ENCODE measurements around the gene DLGAP4. TPM values are rescaled to one million over a fixed set of nuclear protein-coding genes. Genes with fewer than 3 reads are reported as not detected.

DLGAP4 gene
- total RNA-seq, 2 experiments from 2014 or later: 40.2 to 44.2 TPM

GRCh38 chr20:36455972-36456625 is 150.0 kb downstream of the DLGAP4 start:
- H3K27me3 Mint-ChIP-seq: peaks cover 4% of the 10 kb centered on the region
- H3K36me3 Mint-ChIP-seq (ENCODE audit: low read depth): no peaks in the 10 kb centered on the region
- POLR2A ChIA-PET: no interaction called here

GRCh38 chr20:36460648-36461599 is 154.8 kb downstream of the DLGAP4 start:
- ChIA-PET POLR2A (interaction anchor here (0.9 to 1.4 kb wide), 5 partner anchors 11 to 145 kb away, joined by 3 to 8 read pairs (median 5); partner anchors contain the start of gene RAB5IF), CTCF (no interaction called here)
- peaks cover 48% of the 10 kb centered on the region for H3K4me1 Mint-ChIP-seq
- DNase-seq: peak; percentile 93
- peak overlapping the region; percentile 40 for H3K4me3 Mint-ChIP-seq
- H3K9me3 Mint-ChIP-seq: no peaks in the 10 kb centered on the region
- no peaks in the 10 kb centered on the region for H3K27me3 Mint-ChIP-seq
- peak overlapping the region; percentile 36 for H3K27ac Mint-ChIP-seq
- H3K36me3 Mint-ChIP-seq (ENCODE audit: low read depth): peaks cover 6% of the 10 kb centered on the region

More at GRCh38 chr20:36455972-36456625, 150.0 kb downstream of the DLGAP4 start:
- H3K9me3 Mint-ChIP-seq: no peaks in the 10 kb centered on the region
- no peak overlapping the region for H3K4me3 Mint-ChIP-seq
- H3K27ac Mint-ChIP-seq: no peak overlapping the region
- peaks cover 9% of the 10 kb centered on the region for H3K4me1 Mint-ChIP-seq
- DNase-seq: no peak
- CTCF ChIA-PET: no interaction called here

- H3K36me3 Mint-ChIP-seq (ENCODE audit: low read depth): peaks cover 6% of the 10 kb centered on the region
- H3K27ac Mint-ChIP-seq: peak overlapping the region; percentile 75
- H3K9me3 Mint-ChIP-seq: no peaks in the 10 kb centered on the region
- H3K4me1 Mint-ChIP-seq: peaks cover 57% of the 10 kb centered on the region
- H3K27me3 Mint-ChIP-seq: no peaks in the 10 kb centered on the region
- peak overlapping the region; percentile 91 for H3K4me3 Mint-ChIP-seq
- peak; percentile 46 for DNase-seq
- POLR2A ChIA-PET: interaction anchor here (0.6 to 1.4 kb wide), 6 partner anchors 9 to 508 kb away, joined by 3 to 6 read pairs (median 3); partner anchors contain the start of gene RAB5IF
- CTCF ChIA-PET: interaction anchor here (0.7 to 1.1 kb wide), 3 partner anchors 9 to 31 kb away, joined by 3 to 4 read pairs (median 3); no protein-coding TSS in a partner anchor
Measured at GRCh38 chr20:36461600-36462439, 155.7 kb downstream of the DLGAP4 start.

GRCh38 chr20:36462440-36463211 is 156.5 kb downstream of the DLGAP4 start:
- Mint-ChIP-seq H3K4me3 (peak overlapping the region; percentile 91), H3K9me3 (no peaks in the 10 kb centered on the region), H3K27me3 (no peaks in the 10 kb centered on the region), H3K36me3 (ENCODE audit: low read depth) (peaks cover 6% of the 10 kb centered on the region), H3K27ac (peak overlapping the region; percentile 75), H3K4me1 (peaks cover 65% of the 10 kb centered on the region)
- ChIA-PET POLR2A (interaction anchor here (0.6 to 1.3 kb wide), 4 partner anchors 8 to 509 kb away, joined by 3 to 6 read pairs (median 3); partner anchors contain the start of gene RAB5IF), CTCF (interaction anchor here (0.5 to 2.2 kb wide), 6 partner anchors 8 to 143 kb away, joined by 3 to 8 read pairs (median 3); partner anchors contain the start of gene RAB5IF)
- peak; percentile 24 for DNase-seq

- no peak for DNase-seq
- H3K27ac Mint-ChIP-seq: peak overlapping the region; percentile 10
- CTCF ChIA-PET: interaction anchor here (1.1 to 2.2 kb wide), 3 partner anchors 9 to 27 kb away, joined by 3 to 8 read pairs (median 6); no protein-coding TSS in a partner anchor
Measured at GRCh38 chr20:36463212-36464061, 157.3 kb downstream of the DLGAP4 start.

GRCh38 chr20:36465109-36466080 is 159.3 kb downstream of the DLGAP4 start:
- Mint-ChIP-seq H3K36me3 (ENCODE audit: low read depth) (peaks cover 6% of the 10 kb centered on the region), H3K4me1 (peaks cover 78% of the 10 kb centered on the region), H3K9me3 (no peaks in the 10 kb centered on the region), H3K27me3 (no peaks in the 10 kb centered on the region), H3K27ac (peak overlapping the region; percentile 94), H3K4me3 (peak overlapping the region; percentile 64)
- ChIA-PET POLR2A (interaction anchor here (0.6 to 3.2 kb wide), 16 partner anchors 8 to 1568 kb away, joined by 3 to 20 read pairs (median 4); partner anchors contain the start of genes RAB5IF, RBL1, RBM39 and RPRD1B), CTCF (interaction anchor here (0.7 to 2.2 kb wide), 13 partner anchors 7 to 1089 kb away, joined by 3 to 21 read pairs (median 4); partner anchors contain the start of genes RAB5IF and SLA2)
- peak; percentile 63 for DNase-seq

More at GRCh38 chr20:36463212-36464061, 157.3 kb downstream of the DLGAP4 start:
- Mint-ChIP-seq H3K9me3 (no peaks in the 10 kb centered on the region), H3K27me3 (no peaks in the 10 kb centered on the region), H3K4me3 (peak overlapping the region; percentile 91), H3K36me3 (ENCODE audit: low read depth) (peaks cover 6% of the 10 kb centered on the region), H3K4me1 (peaks cover 74% of the 10 kb centered on the region)
- POLR2A ChIA-PET: interaction anchor here (0.7 to 3.2 kb wide), 3 partner anchors 10 to 143 kb away, joined by 4 to 20 read pairs (median 5); partner anchors contain the start of gene RAB5IF

GRCh38 chr20:36466089-36466488 is 159.9 kb downstream of the DLGAP4 start:
- no peak for DNase-seq
- H3K27me3 Mint-ChIP-seq: no peaks in the 10 kb centered on the region
- POLR2A ChIA-PET: interaction anchor here (0.6 to 3.2 kb wide), 14 partner anchors 8 to 1567 kb away, joined by 3 to 20 read pairs (median 3); partner anchors contain the start of genes RAB5IF, RBL1, RPRD1B and SCAND1

GRCh38 chr20:36467076-36467999 is 161.2 kb downstream of the DLGAP4 start:
- Mint-ChIP-seq H3K9me3 (no peaks in the 10 kb centered on the region), H3K27ac (peak overlapping the region; percentile 94), H3K36me3 (ENCODE audit: low read depth) (peaks cover 1% of the 10 kb centered on the region), H3K27me3 (no peaks in the 10 kb centered on the region), H3K4me3 (peak overlapping the region; percentile 24), H3K4me1 (peaks cover 86% of the 10 kb centered on the region)
- ChIA-PET POLR2A (interaction anchor here (0.9 to 3.2 kb wide), 6 partner anchors 23 to 628 kb away, joined by 3 to 20 read pairs (median 4); partner anchors contain the start of genes RAB5IF and RBL1), CTCF (interaction anchor here (0.8 to 0.9 kb wide), 3 partner anchors 24 to 513 kb away, joined by 3 to 5 read pairs (median 3); partner anchors contain the start of gene SCAND1)
- peak; percentile 51 for DNase-seq

More at GRCh38 chr20:36466089-36466488, 159.9 kb downstream of the DLGAP4 start:
- Mint-ChIP-seq H3K9me3 (no peaks in the 10 kb centered on the region), H3K27ac (peak overlapping the region; percentile 94), H3K4me1 (peaks cover 80% of the 10 kb centered on the region), H3K36me3 (ENCODE audit: low read depth) (peaks cover 6% of the 10 kb centered on the region), H3K4me3 (peak overlapping the region; percentile 64)
- CTCF ChIA-PET: interaction anchor here (0.7 to 1.9 kb wide), 10 partner anchors 14 to 1090 kb away, joined by 3 to 21 read pairs (median 3); partner anchors contain the start of genes RAB5IF, SCAND1 and SLA2

Data from activated CD4-positive, alpha-beta memory T cell treated with anti-CD3 and anti-CD28 coated beads, Interleukin-2, amount 10 ng/mL, durations not matched to agents 7 days and 5 days (primary cell).